C4-2B (cell line): ENCODE results near the gene LIX1.
A peak's percentile ranks its signal among the peaks of the same experiment; 100 is the strongest.

ENCODE experiments used
- H3K27ac ChIP-seq: fragments of 450-650 bp; 2 replicates; pipeline ENCODE4 v1.5.1; 2017
- CTCF ChIP-seq: fragments of 450-650 bp; conservative IDR thresholded peaks from 2 replicates; pipeline ENCODE4 v1.5.1; 2017; ENCODE audit warnings: mild to moderate bottlenecking
- ZFX ChIP-seq: fragments of 450-650 bp; IDR thresholded peaks from 2 replicates; pipeline ENCODE4 v1.6.1; 2017

LIX1 gene

GRCh38 chr5:97065475-97065874 is 76.9 kb downstream of the LIX1 start:
- TF ChIP-seq CTCF (no peak), ZFX (no peak)
- no peak overlapping the region for H3K27ac ChIP-seq

DNA sequence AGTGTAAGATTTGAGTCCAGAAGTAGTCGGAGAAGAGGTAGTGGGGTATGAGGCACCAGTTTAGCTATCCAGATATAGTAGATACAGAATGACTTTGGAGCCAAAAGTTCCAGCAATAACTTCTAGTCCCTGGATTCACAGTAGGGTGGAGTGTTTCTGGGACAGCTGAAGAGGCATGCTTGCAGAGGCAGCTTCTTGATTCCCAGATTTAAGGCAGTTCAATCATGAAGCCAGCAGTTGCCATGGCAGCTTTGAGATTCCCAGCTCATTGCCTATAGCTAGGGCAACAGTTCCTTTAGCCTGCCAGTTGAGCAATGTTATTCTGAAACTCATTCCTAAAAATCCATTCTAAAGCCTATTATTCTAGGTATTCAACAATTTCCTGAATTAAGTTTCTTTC is 79.2 kb downstream of the LIX1 start:
- H3K27ac ChIP-seq, result no peak overlapping the region
- TF ChIP-seq ZFX (no peak), CTCF (no peak)

DNA sequence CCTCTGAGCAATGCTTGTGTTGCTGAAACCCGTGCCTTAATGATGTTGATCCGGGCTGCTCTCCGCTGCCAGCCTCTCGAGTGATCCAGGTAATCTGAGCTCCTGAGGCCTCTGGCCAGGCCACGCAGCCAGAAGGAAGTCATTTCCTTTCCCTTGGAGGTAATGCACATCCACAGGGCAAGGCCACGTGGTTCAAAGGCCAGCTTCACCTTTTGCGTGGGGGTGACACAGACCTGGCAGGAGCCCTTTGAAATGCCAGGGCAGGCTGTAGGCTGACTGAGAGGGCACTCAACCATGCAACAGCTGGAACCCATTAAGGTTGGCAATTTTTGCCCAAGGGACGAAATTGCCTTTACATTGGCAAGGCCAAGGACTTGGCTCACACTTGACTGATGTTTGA is 80.4 kb downstream of the LIX1 start:
- peak overlapping the region; percentile 13 for H3K27ac ChIP-seq
- no peak for TF ChIP-seq CTCF
- peak; percentile 30; the same call in 1 of the 2 replicates for TF ChIP-seq ZFX

GRCh38 chr5:97056263-97056662 is 86.1 kb downstream of the LIX1 start:
- TF ChIP-seq CTCF, result no peak
- no peak for TF ChIP-seq ZFX
- no peak overlapping the region for H3K27ac ChIP-seq

- no peak for TF ChIP-seq CTCF
- TF ChIP-seq ZFX, result no peak
Observed at GRCh38 chr5:97049175-97049574, 93.2 kb downstream of the LIX1 start.

GRCh38 chr5:97047076-97047475 is 95.3 kb downstream of the LIX1 start:
- TF ChIP-seq ZFX, result no peak
- no peak for TF ChIP-seq CTCF
- H3K27ac ChIP-seq, result no peak overlapping the region

More at GRCh38 chr5:97049175-97049574, 93.2 kb downstream of the LIX1 start:
- H3K27ac ChIP-seq, result no peak overlapping the region

DNA sequence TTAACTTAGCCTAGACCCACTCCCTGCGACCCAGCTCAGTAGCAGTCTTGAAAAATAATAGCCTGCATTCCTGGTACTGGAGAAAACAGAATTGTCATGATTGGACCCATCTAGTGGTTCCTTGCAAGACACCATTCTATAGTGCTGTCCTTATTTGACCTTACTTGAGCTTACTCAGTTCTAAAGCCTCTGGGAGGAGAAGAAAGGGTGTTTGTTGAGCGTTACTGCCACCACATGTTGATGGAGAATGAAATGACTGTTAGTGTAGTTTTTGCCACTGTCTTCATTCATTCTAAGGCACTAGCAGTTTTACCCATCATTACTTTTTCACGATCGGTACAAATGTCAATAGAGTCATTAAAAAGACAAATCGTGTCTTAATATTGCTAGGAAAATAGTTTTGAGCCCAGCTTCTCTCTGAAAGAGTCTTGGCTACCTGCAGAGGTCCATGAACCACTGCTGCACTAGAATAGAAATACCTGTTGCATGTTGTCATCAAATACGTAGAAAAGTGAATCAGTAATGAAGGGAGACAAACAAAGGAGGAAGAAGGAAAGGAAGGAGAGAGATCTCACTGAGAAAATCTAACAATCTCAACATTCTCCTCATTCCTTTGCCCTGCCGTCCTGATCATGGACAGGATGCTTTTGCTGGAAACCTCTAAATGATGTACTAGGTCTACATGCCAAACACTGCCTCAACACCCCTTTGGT is 96.0 kb downstream of the LIX1 start:
- no peak overlapping the region for H3K27ac ChIP-seq
- no peak for TF ChIP-seq ZFX
- peak; percentile 19 for TF ChIP-seq CTCF
